Uterus (tissue), 4 donors: ENCODE data around the gene KDM2B. TPM values are rescaled to one million over a fixed set of nuclear protein-coding genes. Genes with fewer than 3 reads are reported as not detected.

Source experiments
- DNase-seq, 2 donors: peaks; one replicate each; pipeline ENCODE4 v3.0.0-alpha.2; 2019 to 2020
- H3K27ac ChIP-seq, 2 donors: fragments of 200-600 bp; sonication (generic); 1 replicate in 1 of 2; 2 replicates in 1 of 2; pipeline ENCODE4 v1.5.1; 2016 to 2018
- H3K27me3 ChIP-seq, 2 donors: fragments of 200-600 bp; sonication (generic); one replicate each; pipeline ENCODE4 v1.5.1; 2018 to 2019; ENCODE audit warnings: control low read depth in 1 of 2
- H3K36me3 ChIP-seq, 2 donors: fragments of 200-600 bp; sonication (generic); one replicate each; pipeline ENCODE4 v1.5.1; 2019; ENCODE audit warnings: control low read depth in 1 of 2
- H3K4me1 ChIP-seq, 2 donors: fragments of 200-600 bp; sonication (generic); one replicate each; pipeline ENCODE4 v1.5.1; 2018 to 2019; ENCODE audit warnings: control low read depth in 1 of 2
- H3K4me3 ChIP-seq, 2 donors: fragments of 200-600 bp; sonication (generic); 1 replicate in 1 of 2; 2 replicates in 1 of 2; pipeline ENCODE4 v1.5.1; 2018 to 2019; ENCODE audit warnings: mild to moderate bottlenecking in 1 of 2
- H3K9me3 ChIP-seq, 2 donors: fragments of 200-600 bp; sonication (generic); one replicate each; pipeline ENCODE4 v1.5.1; 2019; ENCODE audit warnings: control low read depth in 1 of 2
- CTCF ChIP-seq, 4 experiments: fragments of 200-600 bp in 2 of 4; fragments of 450-650 bp in 2 of 4; sonication (generic) in 2 of 4; IDR thresholded peaks; one replicate each; pipeline ENCODE4 v1.5.1; 2016 to 2019; ENCODE audit warnings: antibody characterized with exemption in 4 of 4, mild to moderate bottlenecking in 2 of 4, moderate library complexity in 1 of 4
- POLR2A ChIP-seq, 2 donors: fragments of 450-650 bp; IDR thresholded peaks; one replicate each; pipeline ENCODE4 v1.6.1; 2016; ENCODE audit warnings: antibody characterized with exemption in 2 of 2, mild to moderate bottlenecking in 1 of 2, moderate library complexity in 1 of 2
- intact Hi-C: fragments of 100-400 bp; cut with DNase I; formaldehyde crosslinking; loops from one replicate; pipeline ENCODE4 v1.15.1; 2023; ENCODE audit warnings: low total_unique reads
- total RNA-seq, 4 donors: library from RNA; depleted of rRNA in 3 of 4; stranded (reverse); fragments of >200 nt in 3 of 4; gene quantifications; one replicate each; pipeline versions ENCODE4 v1.1.0 to v1.2.4, GENCODE V29; 2014 to 2023
- donor health status: DM: yes; HTN: yes; CAD: no.

Gene KDM2B
- total RNA-seq, 4 donors from 2014 or later: 6.1 to 78.0 (median 19.8) TPM

DNA sequence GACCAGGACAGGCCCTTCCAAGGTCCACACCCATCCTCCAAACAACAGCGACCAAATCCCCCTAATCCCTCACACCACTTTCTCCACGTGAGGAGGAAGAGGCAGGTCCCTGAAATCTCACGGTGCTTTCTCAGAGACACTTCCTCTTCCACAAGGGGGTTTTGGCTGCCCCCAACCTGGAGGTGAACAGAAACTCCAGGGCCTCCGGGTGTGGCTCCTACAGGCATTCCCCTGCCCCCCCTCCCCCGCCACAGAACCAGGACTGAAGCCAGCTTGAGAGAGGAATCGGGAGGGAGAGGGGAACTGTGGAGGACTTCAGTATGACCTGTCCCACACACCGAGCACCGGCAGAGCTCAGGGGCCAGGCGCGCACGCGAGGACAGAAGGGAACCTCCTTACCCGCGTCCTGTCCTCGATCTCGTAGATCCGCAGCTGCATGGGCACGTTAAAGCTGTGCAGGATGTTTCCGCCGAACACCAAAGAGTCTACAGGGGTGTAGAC lies 60.2 kb downstream of the KDM2B start:
- no peak for DNase-seq
- H3K4me3 ChIP-seq: no peak overlapping the region
- intact Hi-C loops: no loop called here
- no peaks in the 10 kb centered on the region for H3K27me3 ChIP-seq
- TF ChIP-seq CTCF (IDR thresholded peaks at IDR 0.05) (no peak), POLR2A (IDR thresholded peaks at IDR 0.05) (no peak)
- no peaks in the 10 kb centered on the region for H3K9me3 ChIP-seq
- H3K4me1 ChIP-seq: no peaks in the 10 kb centered on the region
- no peak overlapping the region for H3K27ac ChIP-seq
- H3K36me3 ChIP-seq: no peaks in the 10 kb centered on the region

DNA sequence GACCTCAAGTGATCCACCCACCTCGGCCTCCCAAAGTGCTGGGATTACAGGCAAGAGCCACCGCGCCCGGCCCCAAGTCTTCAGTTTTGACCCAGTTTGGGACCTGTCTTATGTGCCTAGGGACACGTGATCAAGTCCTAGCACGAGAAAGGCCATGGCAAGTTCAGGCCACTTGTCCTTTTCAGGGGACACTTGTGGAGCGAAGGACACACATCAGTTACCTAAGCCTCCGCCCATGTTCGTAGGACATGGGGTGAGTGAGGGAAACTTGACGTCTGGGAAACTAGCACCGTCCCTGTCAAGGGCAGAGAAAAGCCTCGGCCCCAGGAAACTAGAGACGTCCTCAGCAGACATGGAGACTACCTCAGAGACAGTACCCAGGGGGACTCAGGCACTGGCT lies 60.7 kb downstream of the KDM2B start:
- Histone ChIP-seq H3K4me3 (no peak overlapping the region), H3K4me1 (no peaks in the 10 kb centered on the region), H3K9me3 (no peaks in the 10 kb centered on the region), H3K27me3 (no peaks in the 10 kb centered on the region), H3K36me3 (no peaks in the 10 kb centered on the region), H3K27ac (no peak overlapping the region)
- TF ChIP-seq POLR2A (IDR thresholded peaks at IDR 0.05) (no peak), CTCF (IDR thresholded peaks at IDR 0.05) (no peak)
- intact Hi-C loops: no loop called here
- no peak for DNase-seq

GRCh38 chr12:121519227-121519626 lies 61.6 kb downstream of the KDM2B start:
- Histone ChIP-seq H3K4me1 (no peaks in the 10 kb centered on the region), H3K4me3 (no peak overlapping the region), H3K9me3 (no peaks in the 10 kb centered on the region), H3K27me3 (no peaks in the 10 kb centered on the region), H3K27ac (no peak overlapping the region), H3K36me3 (no peaks in the 10 kb centered on the region)
- DNase-seq: no peak
- intact Hi-C loops: no loop called here
- TF ChIP-seq POLR2A (IDR thresholded peaks at IDR 0.05) (no peak), CTCF (IDR thresholded peaks at IDR 0.05) (no peak)

GRCh38 chr12:121518656-121519055 lies 62.2 kb downstream of the KDM2B start:
- no peaks in the 10 kb centered on the region for H3K4me1 ChIP-seq
- H3K27me3 ChIP-seq: no peaks in the 10 kb centered on the region
- no peaks in the 10 kb centered on the region for H3K9me3 ChIP-seq
- intact Hi-C loops: no loop called here
- H3K4me3 ChIP-seq: no peak overlapping the region
- TF ChIP-seq CTCF (IDR thresholded peaks at IDR 0.05) (no peak), POLR2A (IDR thresholded peaks at IDR 0.05) (no peak)
- H3K36me3 ChIP-seq: no peaks in the 10 kb centered on the region
- H3K27ac ChIP-seq: no peak overlapping the region
- DNase-seq: no peak

- H3K9me3 ChIP-seq: no peaks in the 10 kb centered on the region
- no peak for DNase-seq
- no peaks in the 10 kb centered on the region for H3K4me1 ChIP-seq
- intact Hi-C loops: no loop called here
- H3K27me3 ChIP-seq: no peaks in the 10 kb centered on the region
- no peak overlapping the region for H3K4me3 ChIP-seq
- TF ChIP-seq CTCF (IDR thresholded peaks at IDR 0.05) (no peak), POLR2A (IDR thresholded peaks at IDR 0.05) (no peak)
- no peaks in the 10 kb centered on the region for H3K36me3 ChIP-seq
- H3K27ac ChIP-seq: no peak overlapping the region
These were observed 64.3 kb downstream of the KDM2B start for GRCh38 chr12:121516437-121517011.
